Measurements from ENCODE around the gene CAV2. TPM values are rescaled to one million over a fixed set of nuclear protein-coding genes. Genes with fewer than 3 reads are reported as not detected.

Gene CAV2
- total RNA-seq, 1 experiment from 2014 or later: 171 TPM

- H3K27me3 Mint-ChIP-seq (ENCODE audit: insufficient read depth, unreplicated experiment): no peaks in the 10 kb centered on the region
- no peak for DNase-seq (ENCODE audit: unreplicated experiment)
- H3K27ac Mint-ChIP-seq (ENCODE audit: low read depth, unreplicated experiment): no peak overlapping the region
- H3K9me3 Mint-ChIP-seq (ENCODE audit: unreplicated experiment): no peaks in the 10 kb centered on the region
- POLR2A ChIA-PET: interaction anchor here (0.7 to 1.6 kb wide), 5 partner anchors 7 to 166 kb away, joined by 3 to 4 read pairs (median 3); no protein-coding TSS in a partner anchor
- no peak overlapping the region for H3K4me3 Mint-ChIP-seq (ENCODE audit: unreplicated experiment)
- intact Hi-C loops (cut with micrococcal nuclease): no loop called here
- CTCF ChIA-PET: interaction anchor here (0.6 to 1.1 kb wide), 2 partner anchors 12 to 20 kb away, joined by 3 read pairs; no protein-coding TSS in a partner anchor
- BruUV-seq (replicated peaks): no TSS peak
- H3K36me3 Mint-ChIP-seq (ENCODE audit: insufficient read depth, unreplicated experiment): peaks cover 89% of the 10 kb centered on the region
- H3K4me1 Mint-ChIP-seq (ENCODE audit: insufficient read depth, unreplicated experiment): peaks cover 50% of the 10 kb centered on the region
- no peak for TF ChIP-seq CTCF (IDR thresholded peaks at IDR 0.05; ENCODE audit: unreplicated experiment)
Observed at GRCh38 chr7:116546054-116546453, 46.5 kb downstream of the CAV2 start.

DNA sequence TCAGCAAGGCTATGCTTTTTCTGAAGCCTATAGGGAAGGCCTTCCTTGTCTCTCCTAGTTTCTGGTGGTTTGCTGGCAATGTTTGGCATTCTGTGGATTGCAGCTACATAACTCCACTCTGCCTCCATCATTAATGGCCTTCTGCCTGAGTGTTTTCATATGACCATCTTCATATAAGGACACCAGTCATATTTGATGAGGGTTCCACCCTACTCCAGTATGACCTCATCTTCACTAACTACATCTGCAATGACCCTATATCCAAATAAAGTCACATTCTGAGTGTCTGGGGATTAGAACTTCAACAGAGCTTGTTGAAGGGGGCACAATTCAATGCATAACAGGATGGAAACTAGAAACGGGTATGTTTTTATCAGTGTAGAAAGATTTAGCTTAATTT lies 47.4 kb downstream of the CAV2 start:
- H3K36me3 Mint-ChIP-seq (ENCODE audit: insufficient read depth, unreplicated experiment): peaks cover 88% of the 10 kb centered on the region
- peaks cover 43% of the 10 kb centered on the region for H3K4me1 Mint-ChIP-seq (ENCODE audit: insufficient read depth, unreplicated experiment)
- TF ChIP-seq CTCF (IDR thresholded peaks at IDR 0.05; ENCODE audit: unreplicated experiment): no peak
- CTCF ChIA-PET: interaction anchor here (0.7 to 1.4 kb wide), 5 partner anchors 20 to 310 kb away, joined by 3 to 6 read pairs (median 3); no protein-coding TSS in a partner anchor
- no peaks in the 10 kb centered on the region for H3K27me3 Mint-ChIP-seq (ENCODE audit: insufficient read depth, unreplicated experiment)
- no peaks in the 10 kb centered on the region for H3K9me3 Mint-ChIP-seq (ENCODE audit: unreplicated experiment)
- DNase-seq (ENCODE audit: unreplicated experiment): no peak
- H3K4me3 Mint-ChIP-seq (ENCODE audit: unreplicated experiment): no peak overlapping the region
- no peak overlapping the region for H3K27ac Mint-ChIP-seq (ENCODE audit: low read depth, unreplicated experiment)
- POLR2A ChIA-PET: interaction anchor here (0.9 to 1.6 kb wide), 5 partner anchors 11 to 23 kb away, joined by 3 to 4 read pairs (median 4); no protein-coding TSS in a partner anchor
- no TSS peak for BruUV-seq (replicated peaks)
- intact Hi-C loops (cut with micrococcal nuclease): no loop called here

DNA sequence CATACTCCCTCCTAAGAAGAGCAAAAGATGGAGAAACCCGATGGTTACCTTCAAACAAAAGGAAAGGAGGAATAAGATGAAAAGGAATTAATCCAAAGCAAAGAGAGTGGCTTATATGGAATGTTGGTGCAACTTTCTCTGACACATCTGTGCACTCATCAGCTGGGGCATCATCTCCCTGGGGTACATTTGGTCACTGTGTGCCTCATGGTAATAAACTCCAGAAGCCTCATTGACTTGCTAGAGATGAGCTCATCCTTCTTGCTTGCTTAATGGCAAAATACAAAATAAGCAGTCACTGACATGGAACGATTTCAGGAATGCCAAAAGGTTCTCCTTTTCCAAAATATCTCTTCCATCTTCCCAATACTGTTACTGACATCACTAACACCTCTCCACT lies 47.8 kb downstream of the CAV2 start:
- no peaks in the 10 kb centered on the region for H3K27me3 Mint-ChIP-seq (ENCODE audit: insufficient read depth, unreplicated experiment)
- ChIA-PET POLR2A (interaction anchor here (1.0 to 1.6 kb wide), 4 partner anchors 10 to 22 kb away, joined by 3 to 4 read pairs (median 4); no protein-coding TSS in a partner anchor), CTCF (interaction anchor here (0.7 to 1.4 kb wide), 5 partner anchors 21 to 311 kb away, joined by 3 to 6 read pairs (median 3); no protein-coding TSS in a partner anchor)

DNA sequence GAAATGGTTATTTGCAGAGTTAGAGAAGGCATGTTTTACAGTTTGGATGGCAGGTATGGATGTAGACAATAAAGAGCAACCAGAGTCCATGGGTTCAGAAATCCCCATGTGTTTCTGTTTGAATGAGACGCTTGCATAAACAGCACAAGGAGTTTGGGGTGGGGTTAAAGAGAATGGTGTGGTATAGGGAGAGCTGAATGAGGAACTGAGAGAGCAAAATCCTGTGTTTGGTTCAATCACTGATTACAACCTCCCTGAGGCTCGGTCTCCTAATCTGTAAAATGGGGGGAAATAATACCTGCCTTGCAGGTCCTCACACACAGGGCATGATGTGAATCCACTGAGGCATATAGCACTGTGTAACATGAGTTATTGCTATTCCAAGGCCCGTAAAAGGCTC lies 49.0 kb downstream of the CAV2 start:
- Mint-ChIP-seq H3K4me1 (ENCODE audit: insufficient read depth, unreplicated experiment) (peaks cover 40% of the 10 kb centered on the region), H3K27ac (ENCODE audit: low read depth, unreplicated experiment) (peak overlapping the region; percentile 36), H3K9me3 (ENCODE audit: unreplicated experiment) (no peaks in the 10 kb centered on the region), H3K36me3 (ENCODE audit: insufficient read depth, unreplicated experiment) (peaks cover 84% of the 10 kb centered on the region), H3K4me3 (ENCODE audit: unreplicated experiment) (no peak overlapping the region), H3K27me3 (ENCODE audit: insufficient read depth, unreplicated experiment) (no peaks in the 10 kb centered on the region)
- CTCF ChIA-PET: no interaction called here
- BruUV-seq (replicated peaks): no TSS peak
- no peak for DNase-seq (ENCODE audit: unreplicated experiment)
- intact Hi-C loops (cut with micrococcal nuclease): no loop called here
- no peak for TF ChIP-seq CTCF (IDR thresholded peaks at IDR 0.05; ENCODE audit: unreplicated experiment)
- POLR2A ChIA-PET: interaction anchor here (1.9 kb wide), 1 partner anchor 14 kb away, joined by 5 read pairs; no protein-coding TSS in a partner anchor

More for the DNA sequence above, 47.8 kb downstream of the CAV2 start:
- Mint-ChIP-seq H3K36me3 (ENCODE audit: insufficient read depth, unreplicated experiment) (peaks cover 88% of the 10 kb centered on the region), H3K27ac (ENCODE audit: low read depth, unreplicated experiment) (peak overlapping the region; percentile 36), H3K4me3 (ENCODE audit: unreplicated experiment) (no peak overlapping the region), H3K9me3 (ENCODE audit: unreplicated experiment) (no peaks in the 10 kb centered on the region), H3K4me1 (ENCODE audit: insufficient read depth, unreplicated experiment) (peaks cover 45% of the 10 kb centered on the region)
- no peak for DNase-seq (ENCODE audit: unreplicated experiment)
- no TSS peak for BruUV-seq (replicated peaks)
- intact Hi-C loops (cut with micrococcal nuclease): no loop called here
- TF ChIP-seq CTCF (IDR thresholded peaks at IDR 0.05; ENCODE audit: unreplicated experiment): no peak
